GM18873 (cell line): ENCODE data around the gene ATP1A2.
A peak's percentile ranks its signal among the peaks of the same experiment; 100 is the strongest.

Source experiments
- ATAC-seq: cut with Tn5 transposase; IDR thresholded peaks from one replicate; pipeline ENCODE4 v1.9.1; 2021; ENCODE audit warnings: mild to moderate bottlenecking, moderate library complexity, moderate number of reproducible peaks; ENCODE audit not compliant: unreplicated experiment, low FRiP score

ATP1A2 gene

GRCh38 chr1:160084771-160085321 is 30.7 kb upstream of the ATP1A2 start:
- ATAC-seq, result no peak

- ATAC-seq, result no peak
Measured at GRCh38 chr1:160085686-160086455, 29.7 kb upstream of the ATP1A2 start.

DNA sequence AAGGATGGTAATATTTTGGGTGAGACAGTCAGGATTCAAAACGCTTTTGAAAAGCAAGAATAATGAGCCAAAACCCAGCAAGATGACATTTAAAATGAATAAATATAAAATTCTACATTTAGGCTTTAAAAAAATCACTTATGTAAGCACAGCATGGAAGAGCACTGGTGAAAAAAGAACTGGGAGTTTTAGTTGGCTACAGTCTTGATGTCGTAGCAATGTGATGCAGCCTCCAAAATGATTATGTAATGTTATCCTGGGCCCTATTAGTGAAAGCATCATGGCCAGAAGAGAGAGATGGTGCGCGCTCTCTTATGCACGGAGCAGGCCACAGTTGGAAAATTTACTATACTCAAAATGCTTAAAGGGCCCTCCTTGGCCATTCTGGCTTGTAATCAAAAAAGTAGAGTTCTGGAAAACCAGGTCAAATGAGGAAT is 29.1 kb upstream of the ATP1A2 start:
- no peak for ATAC-seq

DNA sequence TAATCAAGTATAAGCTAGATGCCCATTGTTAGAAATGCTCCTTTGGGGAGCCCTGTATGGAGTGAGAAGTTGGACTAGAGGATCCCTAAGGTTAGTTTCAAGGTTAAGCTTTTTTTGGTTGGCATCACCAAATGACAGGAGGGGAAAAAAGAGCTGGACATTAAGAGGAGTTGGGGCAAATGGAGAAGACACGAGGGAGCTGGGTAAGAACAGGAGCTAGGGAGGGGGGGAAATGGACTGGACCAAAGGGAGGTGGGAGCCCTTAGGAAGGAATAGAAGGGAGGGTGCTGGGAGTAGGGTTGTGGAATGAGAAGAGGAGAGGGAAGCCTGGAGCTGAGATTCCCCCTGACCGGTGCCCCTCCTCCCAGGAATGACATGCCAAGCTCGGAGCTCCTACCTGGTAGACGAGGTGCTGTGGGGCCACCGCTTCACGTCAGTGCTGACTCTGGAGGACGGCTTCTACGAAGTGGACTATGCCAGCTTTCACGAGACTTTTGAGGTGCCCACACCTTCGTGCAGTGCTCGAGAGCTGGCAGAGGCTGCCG is 28.4 kb upstream of the ATP1A2 start:
- ATAC-seq, result no peak

DNA sequence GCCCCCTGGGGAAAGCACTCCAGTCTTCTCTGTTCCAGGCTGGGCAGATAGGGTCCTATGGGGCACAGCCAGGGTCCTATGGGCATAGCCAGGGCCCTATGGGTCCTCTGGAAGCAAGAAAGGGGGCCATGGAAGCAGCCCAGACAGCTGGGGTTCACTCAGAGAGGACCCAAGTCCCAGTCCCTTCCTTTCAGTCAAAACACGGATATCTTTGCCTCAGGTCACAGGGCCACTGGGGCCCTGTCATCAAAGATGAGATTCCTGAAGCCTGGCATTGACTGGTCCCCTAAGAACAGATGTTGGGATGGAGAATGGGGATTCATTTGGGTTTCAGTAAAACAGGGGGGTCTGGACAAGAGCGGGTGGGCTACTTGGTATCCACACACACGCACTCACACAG is 25.7 kb upstream of the ATP1A2 start:
- no peak for ATAC-seq

DNA sequence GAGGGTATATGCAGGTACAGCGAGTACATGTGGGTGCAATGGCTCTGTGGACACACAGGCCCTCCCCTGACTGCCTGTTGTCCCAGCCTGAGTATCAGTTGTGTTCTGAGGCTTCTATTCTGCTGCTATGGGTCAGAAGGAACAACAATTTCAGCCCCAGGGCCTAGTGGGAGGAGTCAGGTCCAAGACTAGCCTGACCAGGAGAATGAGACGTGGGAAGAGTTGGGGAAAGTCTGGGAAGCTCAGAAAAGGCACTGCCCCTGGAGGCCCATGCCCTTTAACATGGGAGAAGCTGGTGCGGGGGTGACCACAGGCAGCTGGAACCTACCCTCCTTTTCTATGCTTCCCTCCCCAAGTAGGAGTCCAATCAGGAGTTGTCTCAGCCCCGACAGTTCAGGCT is 24.8 kb upstream of the ATP1A2 start:
- ATAC-seq, result no peak

DNA sequence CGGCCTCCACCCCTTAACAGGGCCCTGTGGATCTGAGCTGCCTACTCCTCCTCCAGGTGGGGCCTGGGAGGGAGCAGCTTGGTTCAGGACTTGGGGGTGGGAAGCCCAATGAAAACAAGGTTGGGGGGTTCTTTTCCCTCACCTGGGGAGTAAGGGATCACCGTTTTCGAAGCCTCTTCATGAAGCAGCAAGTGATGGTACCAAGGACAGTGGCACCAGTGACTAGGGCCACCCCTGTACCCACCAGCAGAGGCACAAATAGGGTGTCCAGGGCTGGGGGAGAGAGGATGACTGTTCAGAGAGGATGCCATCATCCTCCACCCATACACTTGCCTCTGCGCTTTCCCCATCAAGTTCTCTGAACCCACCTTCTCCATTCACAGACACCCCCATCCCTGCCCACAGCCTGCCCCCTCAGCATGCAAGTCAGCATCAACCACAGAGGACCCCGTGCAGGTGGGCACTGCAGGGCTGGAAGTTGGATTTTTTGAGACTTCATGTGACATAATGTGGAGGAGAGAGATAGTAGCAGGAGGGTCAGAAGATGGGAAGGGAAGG is 23.8 kb upstream of the ATP1A2 start:
- ATAC-seq, result no peak

- no peak for ATAC-seq
Measured at GRCh38 chr1:160092366-160093068, 23.0 kb upstream of the ATP1A2 start.

- ATAC-seq, result no peak
Measured at GRCh38 chr1:160093069-160093395, 22.5 kb upstream of the ATP1A2 start.

DNA sequence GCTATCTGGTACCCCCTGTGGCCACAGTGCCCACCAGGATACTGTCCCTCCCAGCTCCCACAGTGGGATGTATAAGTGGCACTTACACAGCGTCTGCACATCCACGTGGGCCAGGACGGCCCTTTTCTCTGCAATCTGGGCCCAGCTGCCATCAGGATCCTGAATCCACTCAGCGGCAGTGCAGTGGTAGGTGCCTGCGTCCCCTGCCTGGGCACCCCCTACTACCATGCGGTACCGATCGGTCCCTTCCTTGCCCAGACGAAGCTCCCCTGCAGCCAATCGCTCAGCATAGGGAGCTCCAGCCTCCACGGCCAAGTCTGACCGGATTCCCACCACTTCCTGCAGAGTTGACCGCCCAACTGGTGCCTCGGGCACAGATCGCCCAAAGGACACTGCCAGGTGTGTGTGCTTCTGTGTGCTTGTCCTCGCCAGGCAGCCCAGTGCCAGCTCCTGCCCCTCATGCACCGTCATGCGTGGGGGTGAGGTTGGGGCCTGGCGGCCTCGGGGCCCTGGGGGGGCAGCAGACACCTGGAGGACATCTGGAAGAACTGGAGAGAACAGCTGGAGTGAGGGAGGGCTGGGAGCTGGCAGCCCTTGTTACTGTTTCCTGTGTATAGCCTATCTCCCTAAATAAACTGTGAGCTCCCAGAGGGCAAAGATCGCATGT is 21.8 kb upstream of the ATP1A2 start:
- ATAC-seq, result no peak

GRCh38 chr1:160094291-160094625 is 21.3 kb upstream of the ATP1A2 start:
- no peak for ATAC-seq

GRCh38 chr1:160094806-160095205 is 20.8 kb upstream of the ATP1A2 start:
- ATAC-seq, result no peak

- no peak for ATAC-seq
Measured at GRCh38 chr1:160095382-160096105, 20.0 kb upstream of the ATP1A2 start.

- no peak for ATAC-seq
Measured at GRCh38 chr1:160096274-160097116, 19.1 kb upstream of the ATP1A2 start.

- no peak for ATAC-seq
Measured at GRCh38 chr1:160097151-160097910, 18.2 kb upstream of the ATP1A2 start.

DNA sequence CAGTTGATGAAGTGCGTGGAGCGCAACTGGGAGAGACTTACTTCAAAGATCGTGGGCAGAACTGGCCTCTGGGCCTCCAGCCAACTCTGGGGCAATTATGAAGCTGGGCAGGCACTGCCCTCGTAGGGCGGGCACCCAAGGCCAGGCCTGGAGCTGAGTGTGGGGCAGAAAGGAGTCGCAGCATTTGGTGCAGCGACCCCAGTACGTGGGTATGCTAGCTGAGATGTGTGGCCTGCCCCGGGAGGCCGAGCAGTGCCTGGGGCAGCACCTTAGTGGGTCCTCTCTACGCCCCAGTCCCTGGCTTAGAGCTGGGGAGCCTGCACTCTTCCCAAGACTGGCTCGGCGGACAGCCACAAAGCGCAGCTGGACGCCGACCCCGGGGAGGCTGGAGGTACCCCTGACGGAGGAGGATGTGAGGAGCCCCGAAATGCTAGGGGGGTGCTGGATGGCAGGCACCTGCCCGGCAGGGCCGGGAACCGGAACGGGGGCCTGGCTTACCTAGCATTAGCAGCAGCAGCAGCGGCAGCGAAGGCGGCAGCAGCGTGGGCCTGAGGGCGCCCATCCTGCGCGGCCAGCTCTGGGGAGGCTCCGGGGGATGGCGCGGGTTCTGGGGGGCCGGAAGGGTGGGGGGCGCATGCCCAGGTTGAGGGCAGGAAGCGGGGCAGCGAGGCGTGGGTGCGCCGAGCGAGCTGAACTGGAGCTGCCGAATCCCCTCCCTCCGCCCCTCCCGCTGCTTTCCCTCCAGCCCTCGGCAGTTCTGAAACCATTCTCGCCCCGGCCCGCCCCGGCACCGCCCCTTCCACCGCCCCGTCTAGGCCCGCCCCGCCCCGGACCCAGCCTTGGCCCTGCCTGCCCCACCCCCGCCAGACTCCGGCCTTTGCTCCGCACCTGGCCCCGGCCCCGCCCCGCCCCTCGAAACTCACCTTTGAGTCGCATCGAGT is 17.4 kb upstream of the ATP1A2 start, which contains the start of gene IGSF8:
TSS of gene IGSF8 (minus strand) at position 709 of the 941 bp plus-strand sequence. CDS start at position 562, 147 bp downstream.
- ATAC-seq, result no peak

GRCh38 chr1:160098852-160099561 is 16.6 kb upstream of the ATP1A2 start:
- ATAC-seq, result peak; percentile 71
